Kidney (tissue), 14 donors: ENCODE results near the gene KLRB1. TPM values are rescaled to one million over a fixed set of nuclear protein-coding genes. Genes with fewer than 3 reads are reported as not detected.
"Not testable (repeated sequence)": the region's sequence is repeated elsewhere in the genome, so short reads cannot be mapped to it uniquely, and the experiment has no call there.

Source experiments
- DNase-seq, 5 donors: peaks; one replicate each; pipeline ENCODE4 v3.0.0-alpha.2; 2013 to 2020
- FAIRE-seq: peaks from 2 replicates; lab custom pipeline; 2012; peaks lifted over from hg19 to GRCh38; lab: Jason Lieb, UNC
- H3K27ac ChIP-seq, 2 donors: one replicate each; pipeline ENCODE4 v1.7.0; 2013; ENCODE audit warnings: low read depth in 2 of 2, low read length in 2 of 2, inconsistent platforms in 1 of 2
- H3K27me3 ChIP-seq: one replicate; pipeline ENCODE4 v1.7.1; 2013; ENCODE audit warnings: low read length, inconsistent platforms; ENCODE audit not compliant: control insufficient read depth, insufficient read depth
- H3K36me3 ChIP-seq, 3 donors: one replicate each; pipeline versions ENCODE4 v1.7.0 to v1.7.1; 2013; ENCODE audit warnings: low read length in 3 of 3, control low read depth in 1 of 3, inconsistent platforms in 1 of 3; ENCODE audit not compliant: insufficient read depth in 3 of 3, control insufficient read depth in 2 of 3
- H3K4me1 ChIP-seq, 3 donors: one replicate each; pipeline versions ENCODE4 v1.7.0 to v1.7.1; 2013; ENCODE audit warnings: low read length in 3 of 3, inconsistent platforms in 1 of 3, low read depth in 1 of 3; ENCODE audit not compliant: control insufficient read depth in 2 of 3, insufficient read depth in 2 of 3
- H3K4me3 ChIP-seq, 3 donors: one replicate each; pipeline versions ENCODE4 v1.7.0 to v1.8.1; 2013; ENCODE audit warnings: low read length in 3 of 3, control low read depth in 1 of 3, inconsistent platforms in 1 of 3
- H3K9ac ChIP-seq, 3 donors: one replicate each; pipeline versions ENCODE4 v1.7.0 to v1.7.1; 2013; ENCODE audit warnings: low read length in 3 of 3, control low read depth in 1 of 3, inconsistent platforms in 1 of 3
- H3K9me3 ChIP-seq, 3 donors: one replicate each; pipeline versions ENCODE4 v1.7.0 to v1.7.1; 2013; ENCODE audit warnings: low read length in 3 of 3, control low read depth in 1 of 3, inconsistent platforms in 1 of 3; ENCODE audit not compliant: control insufficient read depth in 2 of 3, insufficient read depth in 1 of 3
- intact Hi-C: fragments of 100-400 bp; cut with DNase I; formaldehyde crosslinking; loops from one replicate; pipeline ENCODE4 v1.11.1; 2022
- polyA plus RNA-seq: library from polyadenylated mRNA; stranded (reverse); fragments of 350-450 nt; fragmentation: Illumina TruSeq; extraction: RNeasy Lipid Tissue Mini Kit (QIAGEN cat#74804); gene quantifications from one replicate; pipeline ENCODE4 v1.2.3, GENCODE V29; 2014; ENCODE audit warnings: low read depth, low replicate concordance; ENCODE audit not compliant: insufficient read depth
- total RNA-seq: library from RNA; stranded (reverse); fragmentation: NEBNext Ultra II Directional; extraction: Animal tissue kit (Norgen Biotek cat#: 25700); gene quantifications from one replicate; pipeline ENCODE4 v1.2.1, GENCODE V29; 2021
- TF ChIP-seq, protein P1 (sequence below): IDR thresholded peaks from 3 replicates; pipeline ENCODE4 v1.5.1; 2012; ENCODE audit warnings: mild to moderate bottlenecking, moderate library complexity, borderline replicate concordance; ENCODE audit not compliant: insufficient read depth; ENCODE audit errors: extremely low read depth
- donor health status: control.
- donor health status: control.
- donor health status: control.
- donor health status: control.
- donor health status: control.
- donor health status: DM: yes; HTN: yes; CAD: no.
- donor health status: Normal renal cell carcinoma (clear cell type).

The KLRB1 gene
- total and polyA plus RNA-seq, 2 donors from 2014 or later = 0.73 to 3.0 TPM

DNA sequence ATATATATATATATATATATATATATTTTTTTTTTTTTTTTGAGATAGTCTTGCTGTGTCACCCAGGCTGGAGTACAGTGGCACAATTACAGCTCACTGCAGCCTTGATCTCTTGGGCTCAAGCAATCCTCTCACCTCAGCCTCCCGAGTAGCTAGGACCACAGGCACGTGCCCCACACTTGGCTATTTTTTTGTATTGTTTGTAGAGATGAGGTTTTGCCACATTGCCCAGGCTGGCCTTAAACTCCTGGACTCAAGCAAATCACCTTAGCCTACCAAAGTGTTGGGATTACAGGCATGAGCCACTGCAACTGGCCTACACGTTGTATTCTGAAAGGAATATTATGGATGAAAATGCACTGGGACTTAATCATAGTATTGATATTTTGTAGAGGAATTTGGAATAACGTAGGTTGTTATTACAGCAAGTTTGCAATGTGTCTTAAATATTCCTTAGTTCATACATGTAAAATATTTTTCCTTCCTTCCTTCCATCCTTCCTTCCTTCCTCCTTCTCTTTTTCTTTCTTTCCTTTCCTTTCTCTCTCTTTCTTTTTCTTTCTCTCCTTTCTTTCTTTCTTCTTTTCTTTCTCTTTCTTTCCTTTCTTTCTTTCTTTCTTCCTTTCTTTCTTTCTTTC is 862 bp downstream of the KLRB1 start:
- FAIRE-seq (no peak), DNase-seq (no peak)
- Histone ChIP-seq H3K9me3 (no peaks in the 10 kb centered on the region), H3K27me3 (no peaks in the 10 kb centered on the region), H3K4me1 (no peaks in the 10 kb centered on the region), H3K4me3 (no peak overlapping the region), H3K27ac (no peak overlapping the region), H3K9ac (no peak overlapping the region), H3K36me3 (no peaks in the 10 kb centered on the region)
- intact Hi-C loops = no loop called here
- TF ChIP-seq, protein P1, sequence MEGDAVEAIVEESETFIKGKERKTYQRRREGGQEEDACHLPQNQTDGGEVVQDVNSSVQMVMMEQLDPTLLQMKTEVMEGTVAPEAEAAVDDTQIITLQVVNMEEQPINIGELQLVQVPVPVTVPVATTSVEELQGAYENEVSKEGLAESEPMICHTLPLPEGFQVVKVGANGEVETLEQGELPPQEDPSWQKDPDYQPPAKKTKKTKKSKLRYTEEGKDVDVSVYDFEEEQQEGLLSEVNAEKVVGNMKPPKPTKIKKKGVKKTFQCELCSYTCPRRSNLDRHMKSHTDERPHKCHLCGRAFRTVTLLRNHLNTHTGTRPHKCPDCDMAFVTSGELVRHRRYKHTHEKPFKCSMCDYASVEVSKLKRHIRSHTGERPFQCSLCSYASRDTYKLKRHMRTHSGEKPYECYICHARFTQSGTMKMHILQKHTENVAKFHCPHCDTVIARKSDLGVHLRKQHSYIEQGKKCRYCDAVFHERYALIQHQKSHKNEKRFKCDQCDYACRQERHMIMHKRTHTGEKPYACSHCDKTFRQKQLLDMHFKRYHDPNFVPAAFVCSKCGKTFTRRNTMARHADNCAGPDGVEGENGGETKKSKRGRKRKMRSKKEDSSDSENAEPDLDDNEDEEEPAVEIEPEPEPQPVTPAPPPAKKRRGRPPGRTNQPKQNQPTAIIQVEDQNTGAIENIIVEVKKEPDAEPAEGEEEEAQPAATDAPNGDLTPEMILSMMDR = no peak

DNA sequence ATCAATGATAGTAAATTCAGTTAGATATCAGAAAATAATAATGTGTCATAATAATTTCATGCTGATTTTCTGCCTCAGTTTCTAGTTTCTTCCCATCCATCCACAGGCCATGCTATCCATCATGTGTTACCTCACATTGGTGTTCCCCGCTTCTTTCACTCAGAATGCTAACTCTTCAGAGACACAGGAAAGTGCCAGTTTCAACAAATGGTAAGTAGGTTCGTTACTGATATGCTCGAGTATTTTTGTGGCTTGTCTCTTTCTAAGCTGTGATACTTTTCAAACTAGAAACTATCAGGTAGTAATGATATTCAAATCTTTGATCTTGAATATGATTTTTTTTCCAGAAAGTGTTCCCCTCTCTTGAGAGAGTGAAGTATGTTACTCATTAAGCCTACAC is 1.5 kb downstream of the KLRB1 start:
- FAIRE-seq (no peak), DNase-seq (no peak)
- TF ChIP-seq, protein P1 = no peak
- H3K9ac ChIP-seq = no peak overlapping the region
- H3K4me3 ChIP-seq = no peak overlapping the region
- H3K27ac ChIP-seq = no peak overlapping the region
- H3K4me1 ChIP-seq = no peaks in the 10 kb centered on the region
- H3K36me3 ChIP-seq = no peaks in the 10 kb centered on the region
- H3K9me3 ChIP-seq = no peaks in the 10 kb centered on the region
- intact Hi-C loops = no loop called here
- no peaks in the 10 kb centered on the region for H3K27me3 ChIP-seq

DNA sequence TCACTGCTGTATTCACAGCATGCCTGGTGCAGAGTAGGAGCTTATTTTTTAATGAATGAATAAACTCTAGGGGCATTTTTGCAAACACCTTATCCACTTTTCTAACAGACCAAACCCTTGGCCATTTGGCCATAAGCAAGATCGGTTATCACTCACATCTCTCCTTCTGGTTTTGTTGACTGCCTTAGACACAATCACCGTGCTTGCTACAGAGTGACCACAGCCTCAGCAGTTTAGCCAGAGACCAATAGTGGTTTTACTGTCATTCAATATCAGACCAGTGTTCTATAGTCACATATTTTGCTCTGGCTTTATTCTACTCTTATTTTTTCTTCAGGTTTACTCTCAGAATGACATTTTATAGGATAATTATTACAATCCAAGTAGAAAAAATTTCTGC is 2.2 kb downstream of the KLRB1 start:
- Histone ChIP-seq H3K36me3 (no peaks in the 10 kb centered on the region), H3K27me3 (no peaks in the 10 kb centered on the region), H3K27ac (no peak overlapping the region), H3K4me3 (no peak overlapping the region), H3K9me3 (no peaks in the 10 kb centered on the region), H3K9ac (no peak overlapping the region), H3K4me1 (no peaks in the 10 kb centered on the region)
- no peak for DNase-seq
- TF ChIP-seq, protein P1 = no peak
- no peak for FAIRE-seq
- intact Hi-C loops = no loop called here

DNA sequence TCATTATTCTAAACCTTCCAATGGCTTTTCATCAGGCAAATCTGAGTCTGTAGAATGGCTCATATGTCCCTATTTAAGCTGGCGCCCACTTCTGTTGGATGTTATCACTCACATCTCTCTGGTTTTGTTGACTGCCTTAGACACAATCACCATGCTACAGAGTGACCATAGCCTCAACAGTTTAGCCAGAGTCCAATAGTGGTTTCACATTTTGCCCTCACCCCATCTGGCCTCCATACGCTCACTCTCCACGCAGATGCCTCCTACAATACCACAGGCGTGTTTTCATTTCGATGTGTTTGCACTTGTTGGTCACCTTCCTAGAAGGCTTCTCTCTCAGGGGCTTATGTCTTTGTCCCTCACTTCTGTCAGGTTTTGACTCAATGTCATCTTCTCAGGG is 3.4 kb downstream of the KLRB1 start:
- no peak for DNase-seq
- Histone ChIP-seq H3K9ac (no peak overlapping the region), H3K36me3 (no peaks in the 10 kb centered on the region), H3K4me3 (no peak overlapping the region), H3K27me3 (no peaks in the 10 kb centered on the region), H3K27ac (no peak overlapping the region), H3K9me3 (no peaks in the 10 kb centered on the region), H3K4me1 (no peaks in the 10 kb centered on the region)
- intact Hi-C loops = no loop called here
- TF ChIP-seq, protein P1 = no peak
- no peak for FAIRE-seq

DNA sequence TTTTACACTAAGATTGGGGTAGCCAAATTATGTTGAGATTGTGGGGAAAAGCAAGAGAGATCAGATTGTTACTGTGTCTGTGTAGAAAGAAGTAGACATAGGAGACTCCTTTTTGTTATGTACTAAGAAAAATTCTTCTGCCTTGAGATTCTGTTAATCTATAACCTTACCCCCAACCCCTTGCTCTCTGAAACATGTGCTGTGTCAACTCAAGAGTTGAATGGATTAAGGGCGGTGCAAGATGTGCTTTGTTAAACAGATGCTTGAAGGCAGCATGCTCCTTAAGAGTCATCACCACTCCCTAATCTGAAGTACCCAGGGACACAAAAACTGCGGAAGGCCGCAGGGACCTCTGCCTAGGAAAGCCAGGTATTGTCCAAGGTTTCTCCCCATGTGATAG is 7.3 kb downstream of the KLRB1 start:
- H3K9me3 ChIP-seq, H3K27me3 ChIP-seq, FAIRE-seq, H3K36me3 ChIP-seq, H3K9ac ChIP-seq, DNase-seq, H3K4me3 ChIP-seq, intact Hi-C loops, H3K27ac ChIP-seq, H3K4me1 ChIP-seq: not testable (repeated sequence)
